ENCODE measurements around the gene CC2D2A. TPM values are rescaled to one million over a fixed set of nuclear protein-coding genes. Genes with fewer than 3 reads are reported as not detected.

Gene CC2D2A
- total RNA-seq, 1 experiment from 2014 or later, result 13.0 TPM

- H3K4me3 ChIP-seq (replicated peaks in 1 of 2; ENCODE audit: low read depth in 1 of 2, low read length in 2 of 2), result no peak overlapping the region
- H3K4me1 ChIP-seq (ENCODE audit: control insufficient read depth in 1 of 2, insufficient read depth in 2 of 2, low read length in 2 of 2), result no peaks in the 10 kb centered on the region
- H4K20me1 ChIP-seq (ENCODE audit: insufficient read depth), result no peaks in the 10 kb centered on the region
- no TSS peak for BruUV-seq (replicated peaks)
- ATAC-seq (no peak), DNase-seq (ENCODE audit: low read depth, low spot score) (no peak)
- CTCF ChIA-PET, result no interaction called here
- no peaks in the 10 kb centered on the region for H3K9me3 ChIP-seq (ENCODE audit: control insufficient read depth in 1 of 2, insufficient read depth in 1 of 2, low read depth in 1 of 2, low read length in 2 of 2)
- H3K79me2 ChIP-seq (ENCODE audit: insufficient read depth, low read length), result peaks cover 3% of the 10 kb centered on the region; the same call in 1 of the 2 replicates
- TF ChIP-seq MAX (IDR thresholded peaks at IDR 0.05) (no peak), EZH2phosphoT487 (IDR thresholded peaks at IDR 0.05; ENCODE audit: borderline replicate concordance) (no peak), CTCF (IDR thresholded peaks at IDR 0.05 in 2 of 3, conservative IDR thresholded peaks at IDR 0.05 in 1 of 3; ENCODE audit: borderline replicate concordance in 1 of 3, insufficient read depth in 1 of 3, low read depth in 2 of 3, low read length in 2 of 3) (no peak), EZH2 (IDR thresholded peaks at IDR 0.05) (no peak), SIN3A (IDR thresholded peaks at IDR 0.05; ENCODE audit: low read depth) (no peak), FOSL1 (IDR thresholded peaks at IDR 0.05; ENCODE audit: low read depth) (no peak), YY1 (IDR thresholded peaks at IDR 0.05; ENCODE audit: extremely low read depth, insufficient replicate concordance, low read depth, low read length) (no peak), ELF1 (IDR thresholded peaks at IDR 0.05; ENCODE audit: borderline replicate concordance, low read depth) (no peak), ATF3 (IDR thresholded peaks at IDR 0.05) (no peak), RAD21 (IDR thresholded peaks at IDR 0.05; ENCODE audit: low read depth) (no peak), TCF7L2 (IDR thresholded peaks at IDR 0.05; ENCODE audit: borderline replicate concordance, extremely low read depth, insufficient read depth, insufficient read length) (no peak), EGR1 (IDR thresholded peaks at IDR 0.05; ENCODE audit: low read depth) (no peak)
- no peak overlapping the region for H3K4me2 ChIP-seq (ENCODE audit: low read length)
- H3K9me2 ChIP-seq (ENCODE audit: insufficient read depth), result no peaks in the 10 kb centered on the region
- no peak overlapping the region for H3K9ac ChIP-seq (ENCODE audit: low read length)
- H2AFZ ChIP-seq (ENCODE audit: low read depth, low read length, poor library complexity, severe bottlenecking), result no peak overlapping the region
- RAD21 ChIA-PET (ENCODE audit: low non-redundant PET in 1 of 2, low total read pairs in 2 of 2, uncharacterized antibody in 2 of 2, unreplicated experiment in 2 of 2), result no interaction called here
- H3K27me3 ChIP-seq (ENCODE audit: insufficient read depth, low read length), result no peaks in the 10 kb centered on the region
- POLR2A ChIA-PET, result no interaction called here
- no peaks in the 10 kb centered on the region for H3K36me3 ChIP-seq (ENCODE audit: control insufficient read depth in 1 of 2, insufficient read depth in 2 of 2, low read length in 2 of 2)
- intact Hi-C loops (cut with micrococcal nuclease), result no loop called here
- H3K27ac ChIP-seq (ENCODE audit: low read depth, low read length), result no peak overlapping the region
Observed at GRCh38 chr4:15498356-15498755, 28.7 kb downstream of the CC2D2A start.
